GM21619 (cell line): ENCODE data around the gene ASB1.
"Not testable (repeated sequence)": the region's sequence is repeated elsewhere in the genome, so short reads cannot be mapped to it uniquely, and the experiment has no call there.

Experiments used
- ATAC-seq: cut with Tn5 transposase; IDR thresholded peaks from one replicate; pipeline ENCODE4 v1.9.1; 2021; ENCODE audit not compliant: unreplicated experiment

Gene ASB1

DNA sequence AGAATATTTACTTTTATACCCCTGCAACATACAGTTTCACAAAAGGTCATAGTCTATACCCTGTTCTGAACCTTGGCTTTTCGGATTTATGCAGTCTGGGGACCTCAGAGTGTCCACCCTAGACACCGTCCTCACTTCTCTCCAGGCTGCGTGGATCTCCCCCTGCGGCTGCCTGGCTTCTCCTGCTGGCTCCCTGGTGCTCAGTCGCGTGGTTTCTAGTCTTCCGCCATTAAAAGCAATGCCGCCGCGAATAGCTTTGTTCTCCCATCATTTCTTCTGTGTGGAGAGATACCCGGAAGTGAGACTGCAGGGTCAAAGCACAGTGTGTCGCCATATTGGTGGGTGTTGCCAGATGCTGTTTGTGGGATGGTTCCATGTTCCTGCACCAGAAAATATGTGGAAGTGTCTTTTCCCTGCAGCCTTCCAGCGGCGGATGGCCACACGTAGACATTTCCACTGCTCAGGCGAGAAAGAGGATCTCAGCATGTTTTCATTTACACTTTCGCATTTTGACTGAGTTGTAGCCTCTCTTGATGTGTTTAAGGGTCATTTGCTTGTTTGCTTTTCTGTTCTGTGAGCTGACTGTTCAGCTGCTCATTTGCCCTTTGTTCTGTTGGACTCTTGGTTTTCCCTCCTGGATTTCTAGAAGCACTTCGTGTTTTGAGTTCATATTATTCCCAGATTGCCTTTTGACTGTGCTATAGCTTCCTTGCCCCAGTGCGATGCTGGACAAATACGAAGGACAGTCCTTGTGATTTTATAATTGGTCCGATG is 22.9 kb upstream of the ASB1 start:
- no peak for ATAC-seq

DNA sequence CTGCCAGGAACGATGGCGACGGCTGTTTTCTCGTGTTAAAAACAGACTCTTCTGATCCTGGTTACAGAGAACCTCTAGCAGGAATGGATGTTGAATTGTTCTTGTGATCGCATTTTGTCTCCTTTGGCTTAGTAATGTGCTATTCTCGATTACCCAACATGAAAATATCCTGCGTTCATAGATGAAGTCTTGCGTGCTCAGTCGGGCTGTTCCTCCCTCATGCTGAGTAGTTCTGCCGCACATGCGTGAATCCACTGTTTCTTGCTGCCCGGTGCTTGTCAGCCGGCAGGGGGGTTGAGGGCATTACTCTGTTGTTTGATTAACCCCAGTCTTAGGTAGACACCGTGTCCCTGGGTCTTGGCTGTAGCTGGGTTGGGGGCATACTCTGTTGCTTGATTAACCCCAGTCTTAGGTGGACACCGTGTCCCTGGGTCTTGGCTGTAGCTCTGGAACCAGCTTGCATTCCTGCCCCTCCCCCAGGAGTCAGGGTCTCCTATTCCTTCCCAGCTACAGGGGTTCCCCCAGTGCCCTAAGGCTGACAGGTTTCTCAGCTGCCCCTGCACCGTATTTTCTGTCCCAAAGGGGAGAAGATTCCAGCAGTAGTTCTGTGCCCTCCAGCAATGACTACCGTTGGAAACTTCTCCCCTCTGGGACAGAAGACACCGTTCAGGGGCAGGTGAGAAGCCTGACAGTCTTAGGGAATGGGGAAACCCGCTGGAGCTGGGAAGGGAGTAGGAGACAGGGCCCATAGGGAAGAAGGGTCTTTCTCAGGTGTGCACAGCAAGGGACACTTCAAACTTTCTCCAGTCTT is 22.1 kb upstream of the ASB1 start:
- ATAC-seq = no peak

DNA sequence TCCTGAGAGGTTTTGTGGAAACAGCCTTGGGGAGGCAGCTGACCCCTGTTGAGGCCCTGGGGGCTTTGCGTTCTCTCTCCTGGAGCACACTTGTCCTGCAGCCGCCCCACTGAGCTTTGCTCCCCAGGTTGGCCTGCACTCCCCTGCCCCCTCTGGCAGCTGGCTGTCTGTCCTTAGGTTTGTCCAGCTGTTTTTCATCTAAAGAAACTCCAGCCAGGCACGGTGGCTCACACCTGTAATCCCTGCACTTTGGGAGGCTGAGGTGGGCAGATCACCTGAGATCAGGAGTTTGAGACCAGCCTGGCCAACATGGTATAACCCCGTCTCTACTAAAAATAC is 21.5 kb upstream of the ASB1 start:
- not testable (repeated sequence) for ATAC-seq

DNA sequence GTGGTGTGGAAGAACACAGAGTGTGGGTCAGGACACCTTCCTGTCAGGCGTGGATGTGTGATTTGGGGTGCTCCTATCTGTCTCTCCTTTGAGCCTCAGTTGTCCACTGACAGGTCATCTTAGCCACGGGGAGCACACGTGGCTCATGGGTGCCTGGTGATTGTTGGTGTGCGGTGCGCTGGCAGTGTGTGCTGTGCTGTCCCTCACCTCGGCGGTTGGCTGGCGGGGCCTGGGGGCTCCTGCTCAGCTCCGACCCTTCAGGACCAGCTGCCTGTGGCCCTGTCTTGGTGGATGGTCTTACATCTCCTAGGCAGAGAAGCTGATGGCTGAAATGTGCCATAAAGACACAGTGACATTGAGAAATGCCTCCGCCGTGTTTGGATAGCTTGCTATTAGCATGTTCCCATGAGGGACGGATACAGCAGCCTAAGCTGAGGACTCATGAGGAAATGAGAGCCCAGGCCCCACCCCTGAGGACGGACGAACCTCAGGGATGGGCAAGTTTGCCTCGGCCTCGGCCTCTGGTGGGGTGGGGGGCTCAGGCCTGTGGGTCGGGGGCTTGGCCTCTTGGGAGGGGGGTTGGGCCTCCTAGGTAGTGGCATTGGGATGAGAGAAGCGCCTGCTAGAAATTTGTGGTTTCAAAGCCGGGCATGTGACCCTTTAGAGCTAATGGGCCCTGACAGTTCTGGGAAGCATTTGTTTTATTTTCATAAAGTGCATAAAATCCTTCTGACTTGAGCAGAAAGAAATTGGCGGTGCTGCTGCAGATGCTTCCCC is 20.3 kb upstream of the ASB1 start:
- ATAC-seq = no peak

DNA sequence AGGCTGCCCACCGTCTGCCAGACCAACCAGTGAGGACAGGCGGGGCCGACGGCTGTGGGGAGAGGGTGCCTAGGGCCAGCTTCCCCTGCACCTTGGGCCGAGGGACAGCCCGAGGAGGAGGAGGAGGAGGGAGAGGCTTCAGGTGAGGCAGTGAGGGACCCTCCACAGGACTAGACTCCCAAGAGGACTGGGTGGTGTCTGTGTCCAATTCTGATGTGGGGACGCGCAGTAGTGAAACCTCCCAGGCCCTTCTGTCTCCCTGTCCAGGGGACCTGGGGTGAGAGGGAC is 19.8 kb upstream of the ASB1 start:
- ATAC-seq = no peak

DNA sequence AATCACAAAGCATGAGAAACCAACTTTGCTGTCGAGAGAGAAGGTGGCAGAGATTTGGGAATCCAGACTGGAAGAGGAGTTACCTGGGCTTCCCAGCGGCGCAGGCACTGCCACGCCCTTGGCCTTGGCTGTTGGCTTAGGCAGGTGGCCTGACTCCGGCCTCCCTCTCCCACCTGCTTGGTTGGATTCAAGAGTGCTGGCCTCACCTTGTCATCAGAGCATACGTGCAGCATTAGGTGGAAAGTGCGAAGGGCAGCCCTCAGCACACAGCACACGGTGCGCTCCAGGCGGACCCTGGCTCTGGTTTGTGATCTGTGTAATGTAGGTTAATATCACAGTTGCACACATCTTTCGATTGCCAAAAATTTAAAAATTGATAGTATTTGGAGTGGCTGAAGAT is 19.2 kb upstream of the ASB1 start:
- no peak for ATAC-seq

DNA sequence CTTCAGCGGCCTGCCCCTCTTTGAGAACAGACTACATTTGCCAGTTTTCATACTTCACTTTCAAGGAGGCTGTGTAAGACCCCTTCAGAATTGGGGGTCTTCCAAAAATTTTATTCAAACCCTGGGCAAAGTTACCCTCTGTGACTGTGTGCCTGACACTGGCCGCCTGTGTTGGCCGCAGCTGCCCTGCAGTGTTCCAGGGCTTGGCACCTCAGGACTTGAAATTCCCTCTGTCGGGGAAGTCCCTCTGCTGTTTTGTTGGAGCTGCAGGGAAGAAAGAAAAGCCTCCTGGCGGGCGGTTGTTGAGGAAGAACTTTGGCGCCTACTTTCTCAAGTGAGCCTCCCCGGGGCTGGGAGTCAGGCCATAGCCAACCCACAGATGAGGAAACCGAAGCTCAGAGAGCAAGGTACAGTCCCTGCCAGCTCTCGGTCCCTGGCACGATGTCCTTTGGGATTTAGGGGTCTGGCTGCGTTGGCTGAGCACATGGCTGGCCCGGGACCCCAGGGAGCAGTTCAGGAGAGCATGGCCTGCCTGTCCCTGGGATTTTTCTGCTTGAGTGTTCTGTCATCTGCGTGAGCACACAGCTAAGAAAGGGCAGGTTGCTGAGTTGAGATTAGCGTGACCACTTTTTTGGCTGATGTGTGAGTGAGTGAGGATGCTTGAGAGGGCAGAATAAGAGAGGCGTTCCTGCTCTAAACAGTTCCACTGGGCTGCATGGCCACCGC is 17.9 kb upstream of the ASB1 start:
- ATAC-seq = no peak

DNA sequence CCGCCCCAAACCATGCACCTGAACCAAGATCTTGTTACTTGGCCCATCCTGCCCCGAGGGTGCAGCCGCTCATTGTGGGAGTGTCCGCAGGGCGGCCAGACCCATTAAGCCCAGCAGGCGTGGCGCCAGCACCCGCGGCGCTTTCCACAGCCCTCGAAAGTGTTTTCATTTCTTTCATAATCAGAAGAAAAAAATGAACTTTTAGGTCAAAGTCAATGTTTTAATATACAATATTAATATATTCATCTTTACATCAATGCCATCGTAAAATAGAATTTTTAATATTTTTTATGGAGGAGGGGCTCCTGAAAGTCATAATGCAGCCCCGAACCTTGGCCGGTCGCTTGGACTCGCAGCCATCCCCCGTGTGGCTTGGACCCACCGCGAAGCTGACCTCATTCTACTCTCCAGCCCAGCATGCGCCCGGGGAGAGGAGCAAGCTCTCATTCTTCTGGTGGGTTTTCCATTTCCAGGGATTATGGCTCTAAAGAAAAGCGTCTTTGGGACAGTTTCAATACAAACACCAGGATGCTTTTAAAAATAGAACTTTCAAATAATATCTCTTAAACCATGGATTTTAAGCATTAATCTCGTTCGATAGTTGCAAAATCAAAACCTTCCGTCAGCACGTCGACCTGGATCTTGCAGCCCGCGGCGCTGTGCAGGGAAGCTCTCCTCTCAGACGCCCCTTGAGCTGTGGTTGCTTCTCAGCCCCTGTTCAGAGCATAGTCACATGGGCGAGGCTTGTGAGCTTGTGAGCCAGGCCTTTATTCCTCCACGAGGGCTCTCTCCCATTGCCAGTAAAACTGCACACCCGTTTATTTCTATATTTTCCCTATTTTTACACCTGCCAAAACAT is 17.2 kb upstream of the ASB1 start:
- no peak for ATAC-seq

DNA sequence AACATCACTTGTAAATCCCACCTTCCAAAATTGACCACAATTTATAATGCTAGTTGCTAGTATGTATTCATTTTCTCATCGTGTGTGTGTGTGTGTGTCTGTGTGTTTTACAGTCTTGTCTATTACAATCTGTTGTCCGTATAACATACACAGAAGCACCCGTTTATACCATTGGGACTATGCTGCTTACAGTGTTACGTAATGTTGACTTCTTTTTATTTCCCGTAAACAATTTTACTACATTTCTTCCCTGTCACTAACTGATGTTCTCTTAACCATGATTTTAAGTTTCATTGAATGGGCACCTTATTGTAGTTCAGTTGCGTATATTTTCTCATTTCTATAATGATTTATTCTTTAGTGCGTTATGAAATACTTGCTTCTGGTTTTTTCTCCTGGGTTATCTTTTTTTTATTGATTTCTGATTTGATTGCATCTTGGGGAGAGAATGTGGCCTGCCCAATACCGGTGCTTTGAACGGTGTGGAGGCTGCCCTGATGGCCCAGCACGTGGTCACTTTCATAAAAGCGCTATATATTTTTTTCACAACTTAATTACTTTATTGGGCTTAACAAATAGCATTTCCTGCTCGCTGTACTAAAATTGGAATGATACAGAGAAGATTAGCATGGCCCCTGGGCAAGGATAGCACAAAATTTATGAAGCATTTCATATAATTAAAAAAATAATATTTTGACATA is 14.5 kb upstream of the ASB1 start:
- no peak for ATAC-seq

DNA sequence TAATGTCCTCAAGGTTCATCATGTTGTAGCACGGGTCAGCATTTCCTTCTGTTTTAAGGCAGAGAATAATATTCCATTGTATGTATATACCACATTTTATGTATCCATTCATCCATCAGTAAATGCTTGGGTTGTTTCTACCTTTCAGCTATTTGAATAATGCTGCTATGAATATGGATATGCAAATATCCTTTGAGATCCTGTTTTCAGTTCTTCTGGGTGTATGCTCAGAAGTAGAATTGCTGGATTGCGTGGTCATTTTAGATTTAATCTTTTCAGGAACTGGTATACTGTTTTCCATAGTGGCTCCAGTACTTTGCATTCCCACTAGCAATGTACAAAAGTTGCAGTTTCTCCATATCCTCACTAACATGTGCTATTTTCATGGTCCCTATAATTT is 13.4 kb upstream of the ASB1 start:
- no peak for ATAC-seq

DNA sequence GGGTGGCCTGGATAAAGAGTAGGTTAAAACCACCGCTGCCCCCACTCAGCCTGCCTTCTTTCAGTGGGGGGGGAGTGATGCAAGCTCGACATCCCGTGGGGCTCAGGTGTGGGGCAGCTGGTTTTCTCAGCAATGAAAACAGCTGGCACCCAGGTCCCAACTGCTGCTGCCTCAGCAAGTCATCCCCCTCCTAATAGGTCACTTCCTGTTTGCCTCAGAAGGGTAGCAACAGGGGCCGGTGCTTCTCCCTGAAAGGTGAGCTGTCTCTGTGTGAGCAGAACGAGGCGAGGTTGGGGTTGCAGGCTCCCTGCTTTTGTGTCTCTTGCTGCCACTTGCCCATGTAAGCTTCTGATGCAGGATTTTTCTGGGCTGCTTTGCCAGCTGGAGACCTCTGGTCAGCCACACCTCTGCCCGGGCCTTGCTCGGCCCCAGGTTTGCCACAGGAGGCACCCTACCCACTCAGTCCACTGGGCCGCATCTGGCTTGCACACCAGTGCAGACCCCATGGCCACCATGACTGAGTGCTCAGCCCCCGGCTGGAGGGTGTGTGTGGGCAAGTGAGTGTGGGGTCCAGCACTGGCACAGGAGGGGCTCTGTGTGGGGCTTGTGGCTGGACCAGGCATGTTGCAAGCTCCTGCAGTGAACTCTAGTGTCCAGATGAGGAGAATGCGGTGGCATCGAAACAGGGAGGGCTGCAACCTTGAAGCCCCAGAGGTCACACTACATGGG is 11.5 kb upstream of the ASB1 start:
- no peak for ATAC-seq

DNA sequence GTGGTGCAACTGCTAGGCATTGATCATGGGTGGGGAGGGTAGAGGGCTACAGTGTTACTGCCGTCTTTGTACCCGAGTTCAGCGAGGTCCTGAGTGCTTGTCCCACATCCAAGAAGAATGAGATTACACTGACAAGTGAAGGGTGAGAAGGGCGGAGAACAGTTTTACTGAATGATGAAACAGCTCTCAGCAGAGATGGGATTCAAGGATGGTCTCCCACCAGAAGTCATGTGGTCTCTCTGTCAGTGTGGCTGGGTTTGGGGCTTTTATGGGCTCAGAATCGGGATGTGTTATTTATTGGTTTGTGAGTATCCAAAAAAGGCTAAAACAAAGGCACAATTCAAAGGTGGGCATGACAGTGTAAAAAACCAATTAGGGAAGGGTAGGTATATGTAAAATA is 10.8 kb upstream of the ASB1 start:
- no peak for ATAC-seq

DNA sequence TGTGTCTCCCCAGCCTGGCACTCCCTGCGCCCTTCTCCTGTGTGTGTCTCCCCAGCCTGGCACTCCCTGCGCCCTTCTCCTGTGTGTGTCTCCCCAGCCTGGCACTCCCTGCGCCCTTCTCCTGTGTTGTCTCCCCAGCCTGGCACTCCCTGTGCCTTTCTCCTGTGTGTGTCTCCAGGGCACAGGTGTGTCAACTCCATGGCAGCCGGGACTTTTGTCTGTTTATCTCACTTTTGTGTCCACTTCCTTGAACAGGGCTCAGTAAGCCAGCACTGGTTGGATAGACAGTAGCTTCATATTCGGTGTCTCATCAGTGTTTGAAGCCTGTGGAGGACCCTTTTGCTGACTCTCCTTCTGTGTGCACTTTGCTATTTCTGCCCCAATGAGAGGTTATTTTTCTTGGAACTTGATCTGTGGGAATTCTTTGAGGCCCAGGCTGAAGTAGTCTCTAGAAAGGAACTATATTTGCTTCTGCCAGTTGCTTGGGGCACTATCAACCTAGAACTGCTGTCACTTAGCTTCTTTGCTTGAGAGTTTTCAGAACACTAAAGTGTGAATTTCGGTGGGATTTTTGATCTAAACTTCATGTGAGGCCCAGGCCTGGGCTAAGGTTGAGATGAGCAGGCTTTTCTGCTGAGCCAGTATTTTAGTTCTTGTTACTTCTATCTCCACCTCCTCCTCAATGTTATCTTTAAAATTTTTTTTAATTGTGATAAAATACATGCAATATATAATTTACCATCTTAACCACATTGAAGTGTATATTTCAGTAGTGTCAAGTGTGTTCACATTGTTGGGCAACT is 8.3 kb upstream of the ASB1 start:
- no peak for ATAC-seq

DNA sequence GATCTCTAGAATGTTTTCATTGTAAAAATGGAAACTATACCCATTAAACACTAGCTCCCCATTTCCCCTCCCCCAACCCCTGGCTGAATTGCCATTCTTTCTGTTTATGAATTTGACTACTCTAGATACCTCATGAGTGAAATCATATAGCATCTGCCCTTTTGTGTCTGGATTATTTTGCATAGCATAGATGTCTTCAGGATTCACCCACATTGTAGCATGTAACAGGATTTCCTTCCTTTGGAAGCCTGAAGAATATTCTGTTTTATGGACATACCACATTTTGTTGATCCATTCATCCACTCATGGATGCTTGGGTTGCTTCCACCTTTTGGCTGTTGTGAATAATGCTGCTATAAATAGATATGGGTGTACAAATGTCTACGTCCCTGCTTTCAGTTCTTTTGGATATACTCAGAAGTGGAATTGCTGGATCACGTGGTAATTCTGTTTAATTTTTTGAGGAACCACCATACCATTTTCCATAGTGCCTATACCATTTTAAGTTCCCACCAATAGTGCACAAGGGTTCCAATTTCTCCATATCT is 7.7 kb upstream of the ASB1 start:
- ATAC-seq = no peak

DNA sequence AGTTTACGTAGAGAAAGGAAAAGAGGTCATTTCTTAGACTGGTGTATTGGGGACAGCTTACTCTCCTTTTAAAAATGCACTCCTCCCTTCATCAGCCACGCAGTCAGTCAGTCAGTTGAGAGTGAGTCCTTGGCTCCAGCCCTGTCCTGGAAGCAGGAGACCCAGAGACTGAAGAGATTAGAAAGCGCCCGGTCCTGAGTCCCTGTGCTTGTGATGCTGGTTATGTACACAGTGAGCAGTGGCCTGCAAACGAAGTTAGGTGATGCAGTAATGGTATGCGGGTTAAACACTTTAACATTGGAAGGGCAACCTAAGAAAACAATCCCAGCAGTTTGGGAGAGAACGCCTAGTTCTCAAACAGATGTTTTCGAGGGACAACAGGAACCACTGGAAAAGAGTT is 6.3 kb upstream of the ASB1 start:
- no peak for ATAC-seq

DNA sequence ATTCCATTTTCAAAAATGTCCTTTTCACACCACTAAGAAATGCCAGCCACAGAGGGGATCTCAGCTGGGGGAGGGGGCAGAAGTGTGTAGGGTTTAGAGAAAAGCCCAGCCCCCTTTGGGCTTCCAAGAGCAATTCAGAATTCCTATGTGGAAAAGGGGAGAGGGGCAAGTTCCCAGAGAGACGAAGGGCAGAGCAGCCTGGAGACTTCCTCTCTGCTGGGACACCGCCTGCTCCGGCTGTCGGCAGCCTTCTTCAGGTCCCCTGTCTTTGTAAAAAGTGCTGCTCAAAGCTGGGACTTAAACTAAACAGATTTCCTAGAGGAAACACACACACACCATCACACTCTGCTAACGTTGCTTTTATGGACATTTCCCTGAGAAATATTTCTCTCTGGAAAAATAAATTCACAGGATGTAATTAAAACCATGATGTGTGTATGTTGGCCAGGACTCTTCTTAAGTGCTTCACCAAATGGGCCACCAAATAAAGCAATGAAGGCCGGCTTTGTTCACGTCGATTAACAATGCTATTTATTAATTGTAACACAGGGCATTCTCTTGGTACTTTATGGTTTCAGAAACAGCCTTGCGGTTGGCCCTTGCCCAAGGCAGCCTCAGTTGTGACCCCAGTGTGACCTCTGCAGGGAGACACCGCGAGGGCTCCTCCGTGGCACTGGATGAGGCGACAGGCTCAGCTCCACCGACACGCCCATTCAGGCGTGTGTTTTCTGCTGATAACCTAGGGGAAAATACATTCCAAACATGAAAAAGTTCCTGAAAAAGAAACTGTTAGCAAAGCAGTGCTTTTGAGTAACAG is 5.6 kb upstream of the ASB1 start:
- ATAC-seq = no peak

DNA sequence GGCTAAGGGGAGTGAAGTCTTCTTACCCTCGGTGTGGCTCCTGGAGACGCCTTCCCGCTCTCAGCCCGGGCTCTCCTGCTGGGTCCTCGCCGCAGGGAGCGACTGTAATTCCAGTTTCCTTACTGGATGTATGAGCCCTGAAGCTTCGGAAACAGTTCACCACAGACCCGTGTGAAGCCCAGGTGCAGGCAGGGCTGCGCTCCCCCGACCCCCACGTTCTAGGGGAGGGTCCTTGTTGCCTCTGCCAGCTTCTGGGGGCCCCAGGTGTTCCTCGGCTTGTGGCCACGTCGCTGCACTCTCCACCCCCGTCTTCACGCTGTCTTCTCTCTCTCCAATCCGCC is 5.1 kb upstream of the ASB1 start:
- no peak for ATAC-seq
